WTC11 (cell line): ENCODE data around the gene ABHD12B. TPM values are rescaled to one million over a fixed set of nuclear protein-coding genes. Genes with fewer than 3 reads are reported as not detected.

ENCODE experiments used
- ATAC-seq: fragments of 200-7000 bp; cut with Tn5 transposase; 2 replicates; pipeline ENCODE4 v1.10.0; 2021; ENCODE audit warnings: mild to moderate bottlenecking, moderate library complexity
- CTCF ChIA-PET: fragments of 300-600 bp; sonication (Branson Sonifier 250); formaldehyde crosslinking; loops from one replicate; lab custom pipeline; 2021; ENCODE audit warnings: antibody characterized with exemption; lab: Charles Lee
- POLR2A ChIA-PET: fragments of 350-600 bp; sonication (Branson Sonifier 250); formaldehyde crosslinking; loops from one replicate; lab custom pipeline; 2021; ENCODE audit warnings: antibody characterized with exemption; lab: Charles Lee
- DNase-seq: peaks from one replicate; pipeline ENCODE4 v3.0.0; 2021; ENCODE audit warnings: low spot score
- H3K27ac Mint-ChIP-seq: 2 replicates; pipeline ENCODE4 v1.8.0; 2021; ENCODE audit warnings: mixed read lengths
- H3K27me3 Mint-ChIP-seq: 2 replicates; pipeline ENCODE4 v1.8.0; 2021; ENCODE audit warnings: low read depth, mild to moderate bottlenecking, moderate library complexity, mixed read lengths
- H3K36me3 Mint-ChIP-seq: 2 replicates; pipeline ENCODE4 v1.8.0; 2021; ENCODE audit warnings: mixed read lengths
- H3K4me1 Mint-ChIP-seq: 2 replicates; pipeline ENCODE4 v1.8.0; 2022; ENCODE audit warnings: mixed read lengths
- H3K4me3 Mint-ChIP-seq: 2 replicates; pipeline ENCODE4 v1.8.0; 2021; ENCODE audit warnings: mild to moderate bottlenecking, moderate library complexity, mixed read lengths
- H3K9me3 Mint-ChIP-seq: 2 replicates; pipeline ENCODE4 v1.8.0; 2021; ENCODE audit warnings: mixed read lengths
- ETV6 ChIP-seq: sonication (generic); formaldehyde crosslinking; IDR thresholded peaks from 2 replicates; pipeline ENCODE4 v1.8.1; 2022; ENCODE audit warnings: mild to moderate bottlenecking, missing genetic modification reagents
- FOXP1 ChIP-seq: sonication (generic); formaldehyde crosslinking; IDR thresholded peaks from 2 replicates; pipeline ENCODE4 v1.8.0; 2022; ENCODE audit warnings: missing genetic modification reagents, mild to moderate bottlenecking, moderate library complexity, borderline replicate concordance
- GRHL2 ChIP-seq: fragments of 250-450 bp; sonication (Bioruptor Pico); IDR thresholded peaks from 2 replicates; pipeline ENCODE4 v1.8.0; 2022; ENCODE audit warnings: mild to moderate bottlenecking, moderate library complexity; ENCODE audit not compliant: insufficient replicate concordance, severe bottlenecking
- MYBL2 ChIP-seq: sonication (generic); formaldehyde crosslinking; IDR thresholded peaks from 2 replicates; pipeline ENCODE4 v1.8.1; 2023; ENCODE audit warnings: mild to moderate bottlenecking, moderate library complexity, missing genetic modification reagents
- NFYB ChIP-seq: sonication (generic); formaldehyde crosslinking; conservative IDR thresholded peaks from 2 replicates; pipeline ENCODE4 v1.8.0; 2022; ENCODE audit warnings: low read depth, missing genetic modification reagents
- NR3C1 ChIP-seq: sonication (generic); formaldehyde crosslinking; conservative IDR thresholded peaks from 2 replicates; pipeline ENCODE4 v1.8.1; 2023; ENCODE audit warnings: low read depth, mild to moderate bottlenecking, missing genetic modification reagents
- RELA ChIP-seq: sonication (generic); formaldehyde crosslinking; IDR thresholded peaks from 2 replicates; pipeline ENCODE4 v1.8.1; 2022; ENCODE audit warnings: missing genetic modification reagents, mild to moderate bottlenecking, borderline replicate concordance
- TEAD4 ChIP-seq: sonication (generic); formaldehyde crosslinking; IDR thresholded peaks from 2 replicates; pipeline ENCODE4 v1.8.0; 2022; ENCODE audit warnings: mild to moderate bottlenecking, missing genetic modification reagents
- total RNA-seq: library from RNA; stranded (reverse); gene quantifications from 3 replicates; pipeline ENCODE4 v1.2.3, GENCODE V29; 2021
- TF ChIP-seq, protein P1 (sequence below): sonication (generic); formaldehyde crosslinking; IDR thresholded peaks from 2 replicates; pipeline ENCODE4 v1.8.1; 2023; ENCODE audit warnings: mild to moderate bottlenecking, moderate library complexity, missing genetic modification reagents
- TF ChIP-seq, protein P2 (sequence below): fragments of 250-450 bp; sonication (Bioruptor Pico); IDR thresholded peaks from 2 replicates; pipeline ENCODE4 v1.9.0; 2021; ENCODE audit warnings: mild to moderate bottlenecking
- TF ChIP-seq, protein P3 (sequence below): sonication (generic); formaldehyde crosslinking; IDR thresholded peaks from 2 replicates; pipeline ENCODE4 v1.8.0; 2023; ENCODE audit warnings: mild to moderate bottlenecking, missing genetic modification reagents
- TF ChIP-seq, protein P4 (sequence below): sonication (generic); formaldehyde crosslinking; IDR thresholded peaks from 2 replicates; pipeline ENCODE4 v1.8.1; 2022; ENCODE audit warnings: mild to moderate bottlenecking, missing genetic modification reagents, moderate library complexity, borderline replicate concordance
- TF ChIP-seq, protein P5 (sequence below): sonication (generic); formaldehyde crosslinking; IDR thresholded peaks from 2 replicates; pipeline ENCODE4 v1.8.0; 2022; ENCODE audit warnings: mild to moderate bottlenecking, missing genetic modification reagents
- TF ChIP-seq, protein P6 (sequence below): sonication (generic); formaldehyde crosslinking; IDR thresholded peaks from 2 replicates; pipeline ENCODE4 v1.8.1; 2023; ENCODE audit warnings: mild to moderate bottlenecking, missing genetic modification reagents, borderline replicate concordance
- TF ChIP-seq, protein P7 (sequence below): sonication (generic); formaldehyde crosslinking; IDR thresholded peaks from 2 replicates; pipeline ENCODE4 v1.8.1; 2023; ENCODE audit warnings: mild to moderate bottlenecking, missing genetic modification reagents, moderate library complexity
- TF ChIP-seq, protein P8 (sequence below): fragments of 250-450 bp; sonication (Bioruptor Pico); IDR thresholded peaks from 2 replicates; pipeline ENCODE4 v1.9.0; 2021; ENCODE audit warnings: moderate library complexity, mild to moderate bottlenecking, inconsistent platforms, borderline replicate concordance
- TF ChIP-seq, protein P9 (sequence below): sonication (generic); formaldehyde crosslinking; IDR thresholded peaks from 2 replicates; pipeline ENCODE4 v1.8.0; 2022; ENCODE audit warnings: mild to moderate bottlenecking, missing genetic modification reagents
- TF ChIP-seq, protein P10 (sequence below): sonication (generic); formaldehyde crosslinking; IDR thresholded peaks from 2 replicates; pipeline ENCODE4 v1.8.1; 2022; ENCODE audit warnings: low read depth, mild to moderate bottlenecking, moderate library complexity, missing genetic modification reagents, borderline replicate concordance

Gene ABHD12B
- total RNA-seq, 1 experiment from 2014 or later = 156 TPM

DNA sequence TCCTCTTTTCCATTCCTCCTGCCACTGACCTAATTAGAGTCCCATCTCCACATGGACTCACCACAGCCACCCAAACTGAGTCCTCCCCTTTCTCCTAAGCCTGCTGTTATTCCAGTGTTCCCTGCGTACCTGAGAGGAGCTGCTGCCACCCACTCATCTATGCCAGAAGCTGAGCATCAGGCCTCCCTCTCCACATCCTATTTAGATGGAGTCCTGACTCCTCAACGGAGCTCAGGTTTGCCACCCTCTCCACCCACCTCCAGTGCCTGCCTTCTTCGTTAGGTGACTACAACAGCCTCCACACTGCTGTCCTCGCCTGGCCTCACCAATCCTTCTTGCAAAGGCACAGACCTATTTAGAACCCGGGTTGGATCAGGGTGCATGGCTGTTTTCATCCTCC lies 15.2 kb upstream of the ABHD12B start:
- Mint-ChIP-seq H3K4me3 (no peak overlapping the region), H3K4me1 (peaks cover 31% of the 10 kb centered on the region), H3K27ac (no peak overlapping the region), H3K27me3 (no peaks in the 10 kb centered on the region; the same call in none of the 2 replicates), H3K36me3 (no peaks in the 10 kb centered on the region), H3K9me3 (no peaks in the 10 kb centered on the region)
- ATAC-seq (no peak), DNase-seq (no peak)
- POLR2A ChIA-PET = no interaction called here
- CTCF ChIA-PET = interaction anchor here (0.9 kb wide), 1 partner anchor 14 kb away, joined by 3 read pairs; no protein-coding TSS in a partner anchor
- TF ChIP-seq, protein P1, sequence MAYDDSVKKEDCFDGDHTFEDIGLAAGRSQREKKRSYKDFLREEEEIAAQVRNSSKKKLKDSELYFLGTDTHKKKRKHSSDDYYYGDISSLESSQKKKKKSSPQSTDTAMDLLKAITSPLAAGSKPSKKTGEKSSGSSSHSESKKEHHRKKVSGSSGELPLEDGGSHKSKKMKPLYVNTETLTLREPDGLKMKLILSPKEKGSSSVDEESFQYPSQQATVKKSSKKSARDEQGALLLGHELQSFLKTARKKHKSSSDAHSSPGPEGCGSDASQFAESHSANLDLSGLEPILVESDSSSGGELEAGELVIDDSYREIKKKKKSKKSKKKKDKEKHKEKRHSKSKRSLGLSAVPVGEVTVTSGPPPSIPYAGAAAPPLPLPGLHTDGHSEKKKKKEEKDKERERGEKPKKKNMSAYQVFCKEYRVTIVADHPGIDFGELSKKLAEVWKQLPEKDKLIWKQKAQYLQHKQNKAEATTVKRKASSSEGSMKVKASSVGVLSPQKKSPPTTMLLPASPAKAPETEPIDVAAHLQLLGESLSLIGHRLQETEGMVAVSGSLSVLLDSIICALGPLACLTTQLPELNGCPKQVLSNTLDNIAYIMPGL (CRISPR knock-in tag) = no peak
- no peak for TF ChIP-seq TEAD4 (CRISPR knock-in tag)
- TF ChIP-seq NFYB (CRISPR knock-in tag) = no peak
- no peak for TF ChIP-seq NR3C1
- no peak for TF ChIP-seq MYBL2
- TF ChIP-seq, protein P2, sequence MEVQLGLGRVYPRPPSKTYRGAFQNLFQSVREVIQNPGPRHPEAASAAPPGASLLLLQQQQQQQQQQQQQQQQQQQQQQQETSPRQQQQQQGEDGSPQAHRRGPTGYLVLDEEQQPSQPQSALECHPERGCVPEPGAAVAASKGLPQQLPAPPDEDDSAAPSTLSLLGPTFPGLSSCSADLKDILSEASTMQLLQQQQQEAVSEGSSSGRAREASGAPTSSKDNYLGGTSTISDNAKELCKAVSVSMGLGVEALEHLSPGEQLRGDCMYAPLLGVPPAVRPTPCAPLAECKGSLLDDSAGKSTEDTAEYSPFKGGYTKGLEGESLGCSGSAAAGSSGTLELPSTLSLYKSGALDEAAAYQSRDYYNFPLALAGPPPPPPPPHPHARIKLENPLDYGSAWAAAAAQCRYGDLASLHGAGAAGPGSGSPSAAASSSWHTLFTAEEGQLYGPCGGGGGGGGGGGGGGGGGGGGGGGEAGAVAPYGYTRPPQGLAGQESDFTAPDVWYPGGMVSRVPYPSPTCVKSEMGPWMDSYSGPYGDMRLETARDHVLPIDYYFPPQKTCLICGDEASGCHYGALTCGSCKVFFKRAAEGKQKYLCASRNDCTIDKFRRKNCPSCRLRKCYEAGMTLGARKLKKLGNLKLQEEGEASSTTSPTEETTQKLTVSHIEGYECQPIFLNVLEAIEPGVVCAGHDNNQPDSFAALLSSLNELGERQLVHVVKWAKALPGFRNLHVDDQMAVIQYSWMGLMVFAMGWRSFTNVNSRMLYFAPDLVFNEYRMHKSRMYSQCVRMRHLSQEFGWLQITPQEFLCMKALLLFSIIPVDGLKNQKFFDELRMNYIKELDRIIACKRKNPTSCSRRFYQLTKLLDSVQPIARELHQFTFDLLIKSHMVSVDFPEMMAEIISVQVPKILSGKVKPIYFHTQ = no peak
- TF ChIP-seq, protein P3, sequence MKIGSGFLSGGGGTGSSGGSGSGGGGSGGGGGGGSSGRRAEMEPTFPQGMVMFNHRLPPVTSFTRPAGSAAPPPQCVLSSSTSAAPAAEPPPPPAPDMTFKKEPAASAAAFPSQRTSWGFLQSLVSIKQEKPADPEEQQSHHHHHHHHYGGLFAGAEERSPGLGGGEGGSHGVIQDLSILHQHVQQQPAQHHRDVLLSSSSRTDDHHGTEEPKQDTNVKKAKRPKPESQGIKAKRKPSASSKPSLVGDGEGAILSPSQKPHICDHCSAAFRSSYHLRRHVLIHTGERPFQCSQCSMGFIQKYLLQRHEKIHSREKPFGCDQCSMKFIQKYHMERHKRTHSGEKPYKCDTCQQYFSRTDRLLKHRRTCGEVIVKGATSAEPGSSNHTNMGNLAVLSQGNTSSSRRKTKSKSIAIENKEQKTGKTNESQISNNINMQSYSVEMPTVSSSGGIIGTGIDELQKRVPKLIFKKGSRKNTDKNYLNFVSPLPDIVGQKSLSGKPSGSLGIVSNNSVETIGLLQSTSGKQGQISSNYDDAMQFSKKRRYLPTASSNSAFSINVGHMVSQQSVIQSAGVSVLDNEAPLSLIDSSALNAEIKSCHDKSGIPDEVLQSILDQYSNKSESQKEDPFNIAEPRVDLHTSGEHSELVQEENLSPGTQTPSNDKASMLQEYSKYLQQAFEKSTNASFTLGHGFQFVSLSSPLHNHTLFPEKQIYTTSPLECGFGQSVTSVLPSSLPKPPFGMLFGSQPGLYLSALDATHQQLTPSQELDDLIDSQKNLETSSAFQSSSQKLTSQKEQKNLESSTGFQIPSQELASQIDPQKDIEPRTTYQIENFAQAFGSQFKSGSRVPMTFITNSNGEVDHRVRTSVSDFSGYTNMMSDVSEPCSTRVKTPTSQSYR (CRISPR knock-in tag) = no peak
- TF ChIP-seq, protein P4, sequence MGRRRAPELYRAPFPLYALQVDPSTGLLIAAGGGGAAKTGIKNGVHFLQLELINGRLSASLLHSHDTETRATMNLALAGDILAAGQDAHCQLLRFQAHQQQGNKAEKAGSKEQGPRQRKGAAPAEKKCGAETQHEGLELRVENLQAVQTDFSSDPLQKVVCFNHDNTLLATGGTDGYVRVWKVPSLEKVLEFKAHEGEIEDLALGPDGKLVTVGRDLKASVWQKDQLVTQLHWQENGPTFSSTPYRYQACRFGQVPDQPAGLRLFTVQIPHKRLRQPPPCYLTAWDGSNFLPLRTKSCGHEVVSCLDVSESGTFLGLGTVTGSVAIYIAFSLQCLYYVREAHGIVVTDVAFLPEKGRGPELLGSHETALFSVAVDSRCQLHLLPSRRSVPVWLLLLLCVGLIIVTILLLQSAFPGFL (CRISPR knock-in tag) = no peak
- TF ChIP-seq, protein P5, sequence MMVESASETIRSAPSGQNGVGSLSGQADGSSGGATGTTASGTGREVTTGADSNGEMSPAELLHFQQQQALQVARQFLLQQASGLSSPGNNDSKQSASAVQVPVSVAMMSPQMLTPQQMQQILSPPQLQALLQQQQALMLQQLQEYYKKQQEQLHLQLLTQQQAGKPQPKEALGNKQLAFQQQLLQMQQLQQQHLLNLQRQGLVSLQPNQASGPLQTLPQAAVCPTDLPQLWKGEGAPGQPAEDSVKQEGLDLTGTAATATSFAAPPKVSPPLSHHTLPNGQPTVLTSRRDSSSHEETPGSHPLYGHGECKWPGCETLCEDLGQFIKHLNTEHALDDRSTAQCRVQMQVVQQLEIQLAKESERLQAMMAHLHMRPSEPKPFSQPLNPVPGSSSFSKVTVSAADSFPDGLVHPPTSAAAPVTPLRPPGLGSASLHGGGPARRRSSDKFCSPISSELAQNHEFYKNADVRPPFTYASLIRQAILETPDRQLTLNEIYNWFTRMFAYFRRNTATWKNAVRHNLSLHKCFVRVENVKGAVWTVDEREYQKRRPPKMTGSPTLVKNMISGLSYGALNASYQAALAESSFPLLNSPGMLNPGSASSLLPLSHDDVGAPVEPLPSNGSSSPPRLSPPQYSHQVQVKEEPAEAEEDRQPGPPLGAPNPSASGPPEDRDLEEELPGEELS (CRISPR knock-in tag) = no peak
- TF ChIP-seq, protein P6, sequence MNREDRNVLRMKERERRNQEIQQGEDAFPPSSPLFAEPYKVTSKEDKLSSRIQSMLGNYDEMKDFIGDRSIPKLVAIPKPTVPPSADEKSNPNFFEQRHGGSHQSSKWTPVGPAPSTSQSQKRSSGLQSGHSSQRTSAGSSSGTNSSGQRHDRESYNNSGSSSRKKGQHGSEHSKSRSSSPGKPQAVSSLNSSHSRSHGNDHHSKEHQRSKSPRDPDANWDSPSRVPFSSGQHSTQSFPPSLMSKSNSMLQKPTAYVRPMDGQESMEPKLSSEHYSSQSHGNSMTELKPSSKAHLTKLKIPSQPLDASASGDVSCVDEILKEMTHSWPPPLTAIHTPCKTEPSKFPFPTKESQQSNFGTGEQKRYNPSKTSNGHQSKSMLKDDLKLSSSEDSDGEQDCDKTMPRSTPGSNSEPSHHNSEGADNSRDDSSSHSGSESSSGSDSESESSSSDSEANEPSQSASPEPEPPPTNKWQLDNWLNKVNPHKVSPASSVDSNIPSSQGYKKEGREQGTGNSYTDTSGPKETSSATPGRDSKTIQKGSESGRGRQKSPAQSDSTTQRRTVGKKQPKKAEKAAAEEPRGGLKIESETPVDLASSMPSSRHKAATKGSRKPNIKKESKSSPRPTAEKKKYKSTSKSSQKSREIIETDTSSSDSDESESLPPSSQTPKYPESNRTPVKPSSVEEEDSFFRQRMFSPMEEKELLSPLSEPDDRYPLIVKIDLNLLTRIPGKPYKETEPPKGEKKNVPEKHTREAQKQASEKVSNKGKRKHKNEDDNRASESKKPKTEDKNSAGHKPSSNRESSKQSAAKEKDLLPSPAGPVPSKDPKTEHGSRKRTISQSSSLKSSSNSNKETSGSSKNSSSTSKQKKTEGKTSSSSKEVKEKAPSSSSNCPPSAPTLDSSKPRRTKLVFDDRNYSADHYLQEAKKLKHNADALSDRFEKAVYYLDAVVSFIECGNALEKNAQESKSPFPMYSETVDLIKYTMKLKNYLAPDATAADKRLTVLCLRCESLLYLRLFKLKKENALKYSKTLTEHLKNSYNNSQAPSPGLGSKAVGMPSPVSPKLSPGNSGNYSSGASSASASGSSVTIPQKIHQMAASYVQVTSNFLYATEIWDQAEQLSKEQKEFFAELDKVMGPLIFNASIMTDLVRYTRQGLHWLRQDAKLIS (CRISPR knock-in tag) = no peak
- TF ChIP-seq FOXP1 (CRISPR knock-in tag) = no peak
- no peak for TF ChIP-seq ETV6 (CRISPR knock-in tag)
- no peak for TF ChIP-seq RELA
- TF ChIP-seq, protein P7, sequence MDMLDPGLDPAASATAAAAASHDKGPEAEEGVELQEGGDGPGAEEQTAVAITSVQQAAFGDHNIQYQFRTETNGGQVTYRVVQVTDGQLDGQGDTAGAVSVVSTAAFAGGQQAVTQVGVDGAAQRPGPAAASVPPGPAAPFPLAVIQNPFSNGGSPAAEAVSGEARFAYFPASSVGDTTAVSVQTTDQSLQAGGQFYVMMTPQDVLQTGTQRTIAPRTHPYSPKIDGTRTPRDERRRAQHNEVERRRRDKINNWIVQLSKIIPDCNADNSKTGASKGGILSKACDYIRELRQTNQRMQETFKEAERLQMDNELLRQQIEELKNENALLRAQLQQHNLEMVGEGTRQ (CRISPR knock-in tag) = no peak
- TF ChIP-seq, protein P8, sequence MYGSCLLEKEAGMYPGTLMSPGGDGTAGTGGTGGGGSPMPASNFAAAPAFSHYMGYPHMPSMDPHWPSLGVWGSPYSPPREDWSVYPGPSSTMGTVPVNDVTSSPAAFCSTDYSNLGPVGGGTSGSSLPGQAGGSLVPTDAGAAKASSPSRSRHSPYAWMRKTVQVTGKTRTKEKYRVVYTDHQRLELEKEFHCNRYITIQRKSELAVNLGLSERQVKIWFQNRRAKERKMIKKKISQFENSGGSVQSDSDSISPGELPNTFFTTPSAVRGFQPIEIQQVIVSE (CRISPR knock-in tag) = no peak
- TF ChIP-seq, protein P9, sequence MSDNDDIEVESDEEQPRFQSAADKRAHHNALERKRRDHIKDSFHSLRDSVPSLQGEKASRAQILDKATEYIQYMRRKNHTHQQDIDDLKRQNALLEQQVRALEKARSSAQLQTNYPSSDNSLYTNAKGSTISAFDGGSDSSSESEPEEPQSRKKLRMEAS = no peak
- TF ChIP-seq GRHL2 (CRISPR knock-in tag) = no peak
- TF ChIP-seq, protein P10, sequence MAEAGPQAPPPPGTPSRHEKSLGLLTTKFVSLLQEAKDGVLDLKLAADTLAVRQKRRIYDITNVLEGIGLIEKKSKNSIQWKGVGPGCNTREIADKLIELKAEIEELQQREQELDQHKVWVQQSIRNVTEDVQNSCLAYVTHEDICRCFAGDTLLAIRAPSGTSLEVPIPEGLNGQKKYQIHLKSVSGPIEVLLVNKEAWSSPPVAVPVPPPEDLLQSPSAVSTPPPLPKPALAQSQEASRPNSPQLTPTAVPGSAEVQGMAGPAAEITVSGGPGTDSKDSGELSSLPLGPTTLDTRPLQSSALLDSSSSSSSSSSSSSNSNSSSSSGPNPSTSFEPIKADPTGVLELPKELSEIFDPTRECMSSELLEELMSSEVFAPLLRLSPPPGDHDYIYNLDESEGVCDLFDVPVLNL (CRISPR knock-in tag) = no peak
